Choroid plexus epithelial cell (primary cell): Measurements from ENCODE around the gene PLCB3.

Source experiments
- DNase-seq: peaks from one replicate; pipeline ENCODE4 v3.0.0-alpha.2; 2010; ENCODE audit warnings: low read depth
- H3K4me3 ChIP-seq: 2 replicates; pipeline ENCODE4 v1.5.1; 2011; ENCODE audit warnings: low read depth, mild to moderate bottlenecking, control low read depth, low read length, moderate library complexity
- CTCF ChIP-seq: conservative IDR thresholded peaks from 2 replicates; pipeline ENCODE4 v1.5.1; 2011; ENCODE audit warnings: low read depth, mild to moderate bottlenecking, control low read depth, inconsistent platforms, low read length, moderate library complexity

PLCB3 gene

DNA sequence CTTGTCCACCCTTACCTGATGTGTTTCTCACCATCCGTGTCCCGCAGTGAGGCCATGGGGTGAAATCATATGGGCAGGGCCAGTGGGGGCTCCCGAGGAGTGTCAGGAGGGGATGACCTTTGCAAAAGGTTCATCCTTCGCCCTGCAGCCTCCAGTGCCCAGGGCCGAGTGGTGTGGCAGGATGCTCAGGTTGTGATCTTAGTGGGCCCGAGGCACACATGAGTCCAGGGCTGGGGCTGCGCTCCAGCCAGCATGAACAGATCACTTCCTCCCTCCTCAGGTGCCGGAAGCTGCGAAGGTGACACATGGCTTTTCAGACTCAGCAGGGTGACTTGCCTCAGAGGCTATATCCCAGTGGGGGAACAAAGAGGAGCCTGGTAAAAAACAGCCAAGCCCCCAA is 13.3 kb upstream of the PLCB3 start:
- no peak for TF ChIP-seq CTCF
- DNase-seq, result no peak
- H3K4me3 ChIP-seq, result no peak overlapping the region

- no peak overlapping the region for H3K4me3 ChIP-seq
- no peak for DNase-seq
- TF ChIP-seq CTCF, result no peak
Measured at GRCh38 chr11:64238999-64239398, 12.3 kb upstream of the PLCB3 start.

DNA sequence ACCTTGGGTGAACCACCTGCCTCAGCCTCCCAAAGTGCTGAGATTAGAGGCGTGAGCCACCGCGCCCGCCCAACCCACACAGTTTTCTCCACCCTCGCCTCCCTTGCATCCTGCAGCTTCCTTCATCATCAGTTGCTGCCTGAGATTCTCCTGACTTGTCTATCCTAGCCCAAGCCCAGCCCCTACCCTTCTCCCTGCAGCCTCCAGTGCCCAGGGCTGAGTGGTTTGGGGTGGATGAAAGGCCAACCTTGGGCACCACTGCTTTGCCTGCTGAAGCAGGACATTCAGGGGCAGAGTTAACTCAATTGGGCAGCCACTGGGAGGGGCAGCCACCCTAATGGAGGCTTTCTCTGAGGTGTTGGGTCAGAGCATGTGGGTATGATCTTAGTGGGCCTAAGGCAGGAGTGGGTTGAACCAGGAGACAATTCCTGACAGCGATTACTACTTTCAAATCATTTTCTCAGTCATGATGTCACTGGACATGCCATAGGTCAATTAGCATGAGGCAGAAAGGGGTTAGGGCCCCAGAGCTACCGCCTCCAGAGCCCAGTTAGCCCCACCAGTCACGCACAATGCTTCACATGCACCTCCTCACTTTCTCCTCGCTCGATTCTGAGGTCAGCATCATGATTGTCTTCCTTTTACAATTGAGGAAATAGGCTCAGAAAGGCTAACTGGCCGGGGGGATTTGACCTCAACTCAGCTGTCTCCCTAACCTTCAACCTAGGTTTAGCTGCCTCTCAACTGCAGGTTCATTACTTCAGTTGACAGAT is 11.5 kb upstream of the PLCB3 start:
- no peak for TF ChIP-seq CTCF
- DNase-seq, result no peak
- peak overlapping the region; percentile 84 for H3K4me3 ChIP-seq

DNA sequence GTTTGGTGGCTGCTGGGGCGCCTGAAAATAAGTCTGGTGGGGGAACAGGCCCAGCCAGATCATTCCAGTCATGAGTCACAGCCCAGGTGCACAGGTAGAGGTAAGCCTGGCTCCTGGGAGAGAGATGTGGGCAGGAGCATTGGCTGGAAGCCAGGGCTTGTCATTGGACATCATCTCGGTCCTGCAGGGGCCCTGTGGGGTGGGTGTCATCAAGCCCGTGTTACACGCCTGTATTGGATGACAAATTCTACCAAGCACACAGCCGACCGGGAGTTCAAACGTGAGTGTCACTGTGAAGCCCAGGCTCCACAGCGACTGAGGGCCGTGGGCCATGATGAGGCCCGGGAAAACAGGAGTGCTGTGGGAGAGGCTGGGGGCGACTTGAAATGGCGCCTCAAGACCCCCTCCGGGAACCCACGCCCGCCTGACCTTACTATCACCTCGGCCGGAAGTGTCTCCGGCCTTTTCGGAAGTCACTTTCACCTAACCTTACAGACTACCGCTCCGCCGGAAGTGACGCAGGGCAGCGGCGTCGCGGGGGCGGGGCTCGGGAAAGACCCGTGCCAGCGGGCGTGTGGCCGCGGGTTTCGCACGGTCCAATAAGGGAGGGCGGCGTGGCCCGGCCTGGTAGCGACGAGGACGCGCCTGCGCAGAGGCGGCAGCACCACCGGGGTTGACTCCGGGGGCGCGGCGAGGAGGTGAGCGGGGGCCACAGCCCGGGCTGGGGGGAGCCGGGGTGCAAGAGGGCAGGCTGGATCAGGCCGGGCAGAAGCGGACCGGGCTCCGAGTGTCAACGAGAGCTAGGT is 10.7 kb upstream of the PLCB3 start, which contains the start of gene FKBP2:
FKBP2 (plus strand) TSS at position 661 of the 806 bp plus-strand sequence. CDS start 1,293 bp downstream, outside the sequence.
- peak; percentile 98 for DNase-seq
- peak within 1 kb of the TSS; percentile 91 for H3K4me3 ChIP-seq
- TF ChIP-seq CTCF, result no peak

DNA sequence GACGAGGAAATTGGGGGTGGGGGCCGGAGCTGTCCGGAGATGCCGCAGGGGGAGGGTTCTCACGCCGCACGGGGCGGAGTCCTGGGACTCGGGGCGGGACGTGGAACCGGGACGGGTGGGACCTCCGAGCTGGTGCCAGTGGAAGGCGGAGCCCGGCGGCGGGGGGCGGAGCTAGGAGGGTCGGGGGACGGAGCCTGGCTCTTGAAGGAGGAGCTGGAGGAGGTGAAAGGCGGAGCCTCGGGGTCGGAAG is 10.2 kb upstream of the PLCB3 start:
- peak; percentile 100 for DNase-seq
- peak overlapping the region; percentile 91 for H3K4me3 ChIP-seq
- no peak for TF ChIP-seq CTCF

DNA sequence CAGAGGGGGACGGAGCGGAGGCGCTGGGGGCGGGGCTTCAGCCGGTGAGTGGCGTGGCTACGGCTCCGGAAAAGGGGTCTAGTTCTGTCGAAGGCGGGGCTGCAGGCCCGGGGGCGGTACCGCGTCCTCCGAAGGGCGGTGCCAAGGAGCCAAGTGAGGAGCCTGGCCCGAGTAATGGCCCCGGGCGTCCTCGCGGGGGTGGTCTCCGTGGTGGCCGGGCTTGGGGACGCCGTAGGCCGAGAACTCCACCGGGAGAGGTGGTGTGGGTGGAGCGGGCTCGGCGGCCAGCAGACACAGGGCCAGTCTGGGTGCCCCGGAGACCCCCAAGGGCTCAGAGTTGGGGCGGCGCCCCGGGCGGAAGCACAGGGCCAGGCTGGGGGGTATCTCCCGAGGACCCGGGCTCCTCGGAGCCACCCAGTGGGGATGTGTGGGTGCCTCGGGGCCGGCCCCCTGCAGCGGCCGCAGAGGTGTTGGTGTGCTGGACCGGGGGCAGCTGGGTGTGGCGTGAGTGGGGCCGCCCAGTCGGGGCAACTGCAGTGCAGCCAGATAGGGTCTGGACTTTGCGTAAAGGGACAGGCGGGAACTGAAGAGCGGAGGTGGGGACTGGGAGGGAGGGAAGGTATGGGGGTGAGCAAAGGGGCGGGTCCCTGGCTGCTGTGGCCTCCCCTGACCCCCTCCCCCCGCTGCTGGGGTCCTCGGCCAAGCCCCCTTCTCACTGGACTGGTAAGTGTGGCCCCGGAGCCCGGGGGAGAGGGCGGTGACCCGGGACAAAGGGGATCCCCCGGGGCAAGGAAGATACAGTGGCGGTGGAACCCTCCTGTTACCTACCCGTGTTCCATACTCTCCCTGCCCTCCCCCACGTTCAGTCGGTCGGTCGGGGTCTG is 9.6 kb upstream of the PLCB3 start:
- peak overlapping the region; percentile 91 for H3K4me3 ChIP-seq
- DNase-seq, result no peak
- no peak for TF ChIP-seq CTCF
